Psoas muscle (tissue), 8 donors: ENCODE measurements around the gene MYH7. TPM values are rescaled to one million over a fixed set of nuclear protein-coding genes. Genes with fewer than 3 reads are reported as not detected.

Experiments
- ATAC-seq, 4 donors: fragments of 200-7000 bp; cut with Tn5 transposase; one replicate each; pipeline ENCODE4 v1.9.1; 2020; ENCODE audit warnings: moderate library complexity in 3 of 4, mild to moderate bottlenecking in 2 of 4
- DNase-seq, 2 donors: peaks; one replicate each; pipeline ENCODE4 v3.0.0-alpha.2; 2020
- H3K27ac ChIP-seq: fragments of 200-600 bp; one replicate; pipeline ENCODE4 v1.8.0; 2022
- H3K27me3 ChIP-seq, 3 donors: fragments of 200-600 bp in 1 of 3; one replicate each; pipeline versions ENCODE4 v1.6.1 to v1.8.0; 2013 to 2022; ENCODE audit warnings: low read length in 2 of 3, mild to moderate bottlenecking in 2 of 3, moderate library complexity in 1 of 3; ENCODE audit not compliant: insufficient read depth in 3 of 3
- H3K36me3 ChIP-seq, 2 donors: fragments of 200-600 bp in 1 of 2; one replicate each; pipeline versions ENCODE4 v1.6.1 to v1.8.0; 2013 to 2022; ENCODE audit warnings: low read depth in 1 of 2, mild to moderate bottlenecking in 1 of 2, moderate library complexity in 1 of 2; ENCODE audit not compliant: insufficient read depth in 1 of 2
- H3K4me1 ChIP-seq: fragments of 200-600 bp; one replicate; pipeline ENCODE4 v1.8.0; 2022
- H3K4me3 ChIP-seq: fragments of 200-600 bp; one replicate; pipeline ENCODE4 v1.8.0; 2022; ENCODE audit warnings: mild to moderate bottlenecking
- H3K9me3 ChIP-seq: fragments of 200-600 bp; one replicate; pipeline ENCODE4 v1.8.0; 2022
- CTCF ChIP-seq: fragments of 200-600 bp; IDR thresholded peaks from one replicate; pipeline ENCODE4 v1.8.0; 2022; ENCODE audit warnings: antibody characterized with exemption
- WGBS, 3 donors: extraction: QIAGEN DNeasy Blood & Tissue Kit; methylation state at CpG; one replicate each; pipeline versions ENCODE4 v1.1.6 to v1.1.7; 2013; 5-methylcytosine and 5-hydroxymethylcytosine counted together
- intact Hi-C, 2 donors: fragments of 100-400 bp; cut with DNase I; formaldehyde crosslinking; loops; one replicate each; pipeline versions ENCODE4 v1.11.0 to v1.14.2; 2022
- polyA plus RNA-seq, 3 donors: library from polyadenylated mRNA; stranded (reverse); fragments of 200-250 nt; gene quantifications; one replicate each; pipeline ENCODE4 v1.2.3, GENCODE V29; 2013
- total RNA-seq, 4 donors: library from RNA; stranded (reverse); fragmentation: NEBNext Ultra II Directional in 2 of 4; extraction: Animal tissue kit (Norgen Biotek cat#: 25700) in 2 of 4; gene quantifications; one replicate each; pipeline versions ENCODE4 v1.2.1 to v1.2.4, GENCODE V29; 2021 to 2023
- donor health status: healthy with polysubstance abuse.
- donor health status: DM: no; HTN: no; CAD: no; lungs with moderate emphysema.
- donor health status: Bipolar disorder and iron deficiency.
- donor health status: healthy.
- donor health status: DM: yes; HTN: yes; CAD: no.
- donor health status: DM: no; HTN: no; CAD: no.
- donor health status: DM: no; HTN: no; CAD: no.
- donor health status: DM: yes; HTN: yes; CAD: no.

MYH7 gene
- total and polyA plus RNA-seq, 7 donors = 1,035 to 15,830 (median 4,588) TPM

- no peak for TF ChIP-seq CTCF
- Histone ChIP-seq H3K36me3 (peaks cover 0 to 29% of the 10 kb centered on the region in 2 donors), H3K27me3 (no peaks in the 10 kb centered on the region), H3K9me3 (no peaks in the 10 kb centered on the region), H3K27ac (peak overlapping the region; percentile 5), H3K4me1 (no peaks in the 10 kb centered on the region), H3K4me3 (no peak overlapping the region)
- ATAC-seq = no peak
- intact Hi-C loops = no loop called here
- peak in 1 of 2 donors; percentile 48 for DNase-seq
- WGBS, 3 donors = 40 to 53% (median 49%) methylated on average over 14 of the region's 14 CpGs
These were observed 23.6 kb downstream of the MYH7 start for GRCh38 chr14:23411563-23412525.

DNA sequence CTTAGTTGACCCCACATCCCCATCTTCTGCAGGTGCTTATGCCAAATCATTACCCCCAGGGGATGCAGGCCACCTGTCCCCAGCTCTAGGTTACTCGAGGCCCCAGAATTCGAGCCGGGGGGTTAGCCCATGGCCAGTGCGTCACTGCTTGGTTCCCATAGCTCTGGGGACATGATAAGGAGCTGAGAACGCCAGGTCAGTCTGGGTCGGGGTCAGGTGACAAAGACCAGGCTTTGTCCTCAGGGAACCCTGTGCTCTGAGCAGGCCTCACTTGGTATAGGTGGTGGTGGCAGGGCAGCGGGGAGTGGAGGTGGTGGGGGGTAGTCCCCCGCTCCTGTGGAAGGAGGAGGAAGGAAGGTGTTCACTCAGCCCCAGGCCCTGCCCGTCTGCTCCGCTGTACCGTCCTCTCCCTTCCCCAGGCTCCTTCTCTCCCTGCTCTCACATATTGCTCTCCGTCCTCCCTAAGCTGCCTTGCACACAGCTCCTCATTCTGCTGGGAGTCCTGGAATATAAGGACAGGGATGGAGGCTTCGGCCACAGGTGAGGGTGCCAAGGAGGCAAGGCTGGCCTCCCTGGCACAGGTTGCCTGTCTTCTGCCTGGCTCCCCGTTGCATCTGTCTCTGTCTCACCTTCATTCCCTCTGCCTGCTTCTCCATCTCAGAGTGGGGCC lies 25.4 kb downstream of the MYH7 start:
- ATAC-seq (peak; percentile 38 to 75 (median 65)), DNase-seq (peak; percentile 65 to 86)
- Histone ChIP-seq H3K27ac (peak overlapping the region; percentile 41), H3K4me1 (no peaks in the 10 kb centered on the region), H3K27me3 (no peaks in the 10 kb centered on the region), H3K9me3 (no peaks in the 10 kb centered on the region), H3K4me3 (no peak overlapping the region), H3K36me3 (peaks cover 0 to 29% of the 10 kb centered on the region in 2 donors)
- no peak for TF ChIP-seq CTCF
- intact Hi-C loops = loop anchor here in 1 of 2 donors (5.0 kb wide), 1 partner anchor 32 kb away; no protein-coding TSS in a partner anchor
- WGBS, 3 donors = 41 to 48% (median 41%) methylated on average over 13 to 14 of the region's 14 CpGs

- Histone ChIP-seq H3K36me3 (peaks cover 0 to 29% of the 10 kb centered on the region in 2 donors), H3K9me3 (no peaks in the 10 kb centered on the region), H3K27ac (peak overlapping the region; percentile 41), H3K4me3 (no peak overlapping the region), H3K4me1 (no peaks in the 10 kb centered on the region), H3K27me3 (no peaks in the 10 kb centered on the region)
- ATAC-seq (peak; percentile 39 to 74 (median 60)), DNase-seq (peak in 1 of 2 donors; percentile 67)
- TF ChIP-seq CTCF = no peak
- intact Hi-C loops = loop anchor here in 1 of 2 donors (5.0 kb wide), 1 partner anchor 33 kb away; no protein-coding TSS in a partner anchor
- WGBS, 3 donors = 46 to 63% (median 52%) methylated on average over 2 of the region's 2 CpGs
These were observed 26.0 kb downstream of the MYH7 start for GRCh38 chr14:23409475-23409874.

DNA sequence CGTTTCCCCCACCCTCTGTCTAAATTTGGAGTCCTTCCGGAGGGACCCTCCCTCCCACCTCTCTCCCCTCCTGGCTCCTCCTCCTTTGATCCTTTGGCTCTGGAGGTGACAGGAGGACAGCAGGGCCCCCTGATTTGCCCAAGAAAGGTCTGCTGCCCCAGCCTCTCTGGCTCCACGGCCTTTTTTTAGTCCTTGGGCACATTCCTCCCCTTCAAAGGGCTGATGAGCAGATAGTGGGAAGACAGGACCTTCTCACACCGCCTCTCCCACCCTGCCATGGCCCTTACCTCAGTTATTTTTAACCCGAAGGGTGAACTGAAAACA lies 27.2 kb downstream of the MYH7 start:
- WGBS, 3 donors = 40 to 50% (median 44%) methylated on average over 5 of the region's 5 CpGs
- ATAC-seq (no peak), DNase-seq (peak in 1 of 2 donors; percentile 39)
- no peaks in the 10 kb centered on the region for H3K9me3 ChIP-seq
- no peak for TF ChIP-seq CTCF
- peaks cover 0 to 21% of the 10 kb centered on the region in 2 donors for H3K36me3 ChIP-seq
- no peaks in the 10 kb centered on the region for H3K4me1 ChIP-seq
- H3K4me3 ChIP-seq = no peak overlapping the region
- H3K27ac ChIP-seq = no peak overlapping the region
- H3K27me3 ChIP-seq = no peaks in the 10 kb centered on the region
- intact Hi-C loops = loop anchor here in 1 of 2 donors (5.0 kb wide), 1 partner anchor 34 kb away; no protein-coding TSS in a partner anchor
